GM18873 (cell line): ENCODE measurements around the gene HELLS.
"Not testable (repeated sequence)": the region's sequence is repeated elsewhere in the genome, so short reads cannot be mapped to it uniquely, and the experiment has no call there.

Experiments
- ATAC-seq: cut with Tn5 transposase; IDR thresholded peaks from one replicate; pipeline ENCODE4 v1.9.1; 2021; ENCODE audit warnings: mild to moderate bottlenecking, moderate library complexity, moderate number of reproducible peaks; ENCODE audit not compliant: unreplicated experiment, low FRiP score

HELLS gene

GRCh38 chr10:94602729-94603515 is 57.3 kb downstream of the HELLS start:
- no peak for ATAC-seq

DNA sequence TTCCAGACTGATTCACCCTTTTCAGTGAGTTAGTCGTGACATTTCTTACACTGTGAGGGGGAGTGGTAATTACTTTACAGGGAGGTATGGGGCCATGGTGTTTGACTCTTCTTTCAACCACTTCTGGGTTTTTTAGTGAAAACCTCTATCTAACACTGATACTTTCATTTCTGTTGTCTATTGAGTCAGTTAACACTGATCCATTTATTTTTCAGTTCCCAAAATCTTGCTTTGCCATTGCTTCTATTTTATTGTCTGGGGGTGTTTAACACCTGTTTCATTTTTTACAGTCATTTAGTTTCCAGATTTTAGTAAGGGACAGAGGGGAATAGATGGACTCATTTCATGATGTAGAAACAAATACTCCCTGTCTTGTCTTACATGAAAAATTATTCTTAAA is 61.5 kb downstream of the HELLS start:
- ATAC-seq = peak; percentile 73

DNA sequence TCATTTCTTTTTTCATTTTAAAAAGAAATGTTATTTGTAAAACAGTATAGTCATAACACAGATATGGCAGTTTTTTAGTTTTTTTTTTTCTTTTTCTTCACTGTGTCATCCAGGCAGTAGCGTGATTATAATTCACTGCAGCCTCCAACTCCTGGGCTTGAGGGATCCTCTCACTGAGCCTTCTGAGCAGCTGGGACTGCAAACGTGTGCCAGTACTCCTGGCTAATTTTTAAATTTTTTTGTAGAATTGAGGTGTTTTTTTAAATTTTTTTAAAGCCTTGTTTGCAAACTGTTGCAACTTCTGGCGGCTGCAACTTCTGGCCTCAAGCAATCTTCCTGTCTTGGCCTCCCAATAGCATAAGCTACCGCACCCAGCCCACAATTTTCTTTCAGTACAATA is 63.0 kb downstream of the HELLS start:
- no peak for ATAC-seq

DNA sequence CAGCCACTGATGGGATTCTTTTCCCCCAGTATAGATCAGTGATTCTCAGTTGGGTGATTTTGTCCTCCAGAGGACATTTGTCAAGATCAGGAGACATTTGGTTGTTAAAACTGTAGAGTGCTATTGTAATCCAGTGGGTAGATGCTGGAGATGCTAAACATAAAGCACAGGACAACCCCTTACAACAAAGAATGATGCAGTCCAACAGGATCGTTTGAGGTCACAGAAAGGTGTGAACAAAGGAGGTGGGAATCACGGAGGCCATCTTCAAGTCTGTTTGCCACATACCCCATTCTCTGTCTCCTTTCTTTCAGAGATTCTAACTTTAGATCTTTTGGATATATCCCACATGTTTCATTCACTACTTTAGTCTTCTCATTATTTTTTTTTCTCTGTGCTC is 69.0 kb downstream of the HELLS start:
- ATAC-seq = no peak

DNA sequence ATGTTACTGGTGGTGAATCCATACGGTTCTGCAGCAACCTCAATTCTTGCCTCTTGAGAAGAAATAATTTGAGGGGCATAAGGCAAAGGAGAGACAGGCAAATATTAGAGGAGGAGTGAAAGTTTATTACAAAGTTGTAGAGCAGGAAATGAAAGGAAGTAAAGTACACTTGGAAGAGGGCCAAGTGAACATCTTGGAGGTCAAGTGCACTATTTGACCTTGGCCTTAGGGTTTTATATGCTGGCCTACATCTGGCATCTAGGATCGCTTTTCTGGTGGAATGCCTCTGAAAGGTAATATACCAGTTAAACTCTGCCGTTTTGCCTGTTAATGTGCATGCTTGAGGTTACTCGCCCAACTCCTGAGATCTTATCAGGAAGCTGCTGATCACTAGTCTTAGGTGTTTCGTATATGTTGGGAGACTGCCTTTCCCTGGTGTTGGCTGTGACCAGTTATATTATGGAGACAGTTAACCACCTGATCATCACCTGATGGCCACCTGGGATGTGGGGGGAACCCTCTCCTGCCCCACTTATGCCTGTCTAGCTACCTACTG is 71.9 kb downstream of the HELLS start:
- ATAC-seq = no peak

DNA sequence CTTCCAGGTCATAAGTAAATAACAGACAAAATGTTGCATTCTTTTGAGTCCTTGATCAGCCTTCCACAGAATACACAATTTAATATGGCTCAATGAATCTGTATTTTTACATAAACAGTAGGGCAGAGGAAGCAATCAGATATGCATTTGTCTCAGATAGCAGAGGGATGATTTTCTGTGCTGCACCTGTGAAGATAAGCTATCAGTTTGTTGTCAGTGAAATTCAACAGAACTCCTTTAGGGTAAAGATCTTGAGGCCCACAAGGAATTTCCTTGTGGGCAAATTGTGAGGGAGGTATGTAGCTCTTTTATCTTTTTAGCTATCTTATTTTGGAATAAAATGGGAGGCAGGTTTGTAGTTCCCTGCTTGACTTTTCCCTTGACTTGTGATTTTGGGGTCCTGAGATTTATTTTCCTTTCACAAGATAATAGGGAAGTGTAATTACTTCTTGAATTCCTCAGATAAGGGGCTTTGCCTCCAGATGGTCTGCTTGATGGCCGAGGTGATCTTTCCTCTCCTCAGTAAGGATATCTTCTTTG is 77.1 kb downstream of the HELLS start:
- ATAC-seq = no peak

DNA sequence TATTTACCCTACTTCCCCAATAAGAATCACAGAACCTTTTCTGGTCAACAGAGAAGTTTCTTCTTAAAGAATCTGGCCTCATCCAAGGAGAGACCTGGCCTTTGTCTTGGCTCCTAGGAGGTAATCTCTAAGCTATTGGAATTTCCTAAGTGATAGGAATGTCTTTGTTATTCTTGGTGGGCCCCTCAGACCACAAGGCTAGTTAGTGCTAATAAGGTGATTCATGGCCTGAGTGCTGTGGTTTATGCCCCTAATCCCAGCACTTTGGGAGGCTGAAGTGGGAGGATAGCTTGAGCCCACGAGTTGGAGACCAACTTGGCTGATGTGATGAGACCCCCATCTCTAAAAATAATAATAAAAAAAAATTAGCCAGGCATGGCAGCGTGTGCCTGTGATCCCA is 78.0 kb downstream of the HELLS start:
- no peak for ATAC-seq

DNA sequence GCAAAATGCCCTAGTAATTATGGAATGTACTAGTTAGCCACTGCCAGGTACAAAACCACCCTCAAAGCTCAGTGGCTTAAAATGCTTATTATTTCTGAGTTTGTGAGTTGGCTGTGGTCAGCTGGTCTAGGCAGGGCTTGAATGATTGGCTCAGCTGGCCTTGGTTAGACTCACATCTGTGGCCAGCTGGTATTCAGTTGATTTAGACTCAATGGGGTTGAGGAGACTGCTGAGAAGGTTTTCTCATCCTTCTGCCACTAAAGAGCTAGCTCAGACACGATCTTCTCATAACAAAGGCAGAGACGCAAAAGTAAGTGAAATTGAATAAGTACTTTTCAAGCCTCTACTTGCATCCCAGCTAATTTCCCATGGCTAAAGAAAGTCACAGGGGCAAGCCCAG is 80.9 kb downstream of the HELLS start:
- ATAC-seq = no peak

DNA sequence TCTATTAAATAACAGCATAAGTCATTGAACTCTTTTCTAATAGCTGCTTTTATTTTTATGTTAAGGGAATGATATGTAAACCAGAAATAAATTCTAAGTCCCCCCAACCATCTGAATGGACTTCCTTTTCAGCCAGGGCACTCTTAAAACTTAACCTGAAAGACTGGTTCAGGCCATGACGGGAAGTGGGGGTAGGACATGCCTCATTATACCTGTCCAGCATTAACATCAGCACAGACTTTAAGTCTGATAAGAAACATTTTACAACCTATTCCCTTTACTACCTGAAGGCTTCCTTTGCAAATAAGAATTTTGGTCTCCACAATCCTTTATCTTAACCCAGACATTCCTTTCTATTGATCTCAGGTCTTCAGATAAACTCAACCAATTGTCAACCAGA is 81.9 kb downstream of the HELLS start:
- ATAC-seq = no peak

GRCh38 chr10:94630017-94630688 is 84.6 kb downstream of the HELLS start:
- no peak for ATAC-seq

DNA sequence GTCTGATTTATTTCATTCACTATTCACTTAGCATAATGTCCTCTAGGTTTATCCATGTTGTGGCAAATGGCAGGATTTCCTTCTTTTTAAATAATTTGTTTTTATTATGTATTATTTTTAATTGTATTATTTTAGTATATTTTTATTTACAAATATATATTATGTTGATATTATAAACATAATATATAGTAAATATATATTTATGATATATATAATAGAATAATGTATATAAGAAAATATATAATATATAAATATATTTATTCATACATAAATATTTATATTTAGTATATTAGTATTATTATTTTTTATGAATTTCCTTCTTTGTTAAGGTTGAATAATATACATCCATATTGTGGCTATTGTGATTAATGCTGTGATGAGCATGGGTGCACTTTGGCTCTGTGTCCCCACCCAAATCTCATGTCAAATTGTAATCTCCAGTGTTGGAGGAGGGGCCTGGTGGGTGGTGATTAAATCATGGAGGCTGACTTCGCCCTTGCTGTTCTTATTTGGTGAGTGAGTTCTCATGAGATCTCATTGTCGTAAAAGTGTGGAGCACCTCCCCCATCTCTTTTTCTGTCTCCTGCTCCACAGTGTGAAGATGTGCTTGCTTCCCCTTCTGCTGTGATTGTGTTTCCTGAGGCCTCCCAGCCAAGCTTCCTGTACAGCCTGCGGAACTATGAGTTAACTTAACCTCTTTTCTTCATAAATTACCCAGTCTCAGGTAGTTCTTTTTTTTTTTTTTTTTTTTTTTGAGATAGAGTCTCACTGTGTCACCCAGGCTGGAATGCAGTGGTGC is 85.7 kb downstream of the HELLS start:
- no peak for ATAC-seq

- no peak for ATAC-seq
Measured at GRCh38 chr10:94632954-94633353, 87.4 kb downstream of the HELLS start.

DNA sequence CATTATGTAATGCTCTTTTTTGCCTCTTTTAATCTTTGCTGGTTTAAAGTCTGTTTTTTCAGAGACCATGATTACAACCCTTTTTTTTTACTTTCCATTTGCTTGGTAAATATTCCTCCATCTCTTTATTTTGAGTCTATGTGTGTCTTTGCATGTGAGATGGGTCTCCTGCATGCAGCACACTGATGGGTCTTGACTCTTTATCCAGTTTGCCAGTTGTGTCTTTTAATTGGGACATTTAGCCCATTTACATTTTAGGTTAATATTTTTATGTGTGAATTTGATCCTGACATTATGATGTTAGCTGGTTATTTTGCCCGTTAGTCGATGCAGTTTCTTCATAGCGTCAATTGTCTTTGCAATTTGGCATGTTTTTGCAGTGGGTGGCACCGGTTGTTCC is 92.5 kb downstream of the HELLS start:
- not testable (repeated sequence) for ATAC-seq

- ATAC-seq = no peak
Measured at GRCh38 chr10:94639902-94640301, 94.3 kb downstream of the HELLS start.

- no peak for ATAC-seq
Measured at GRCh38 chr10:94640562-94640961, 95.0 kb downstream of the HELLS start.

GRCh38 chr10:94641480-94641879 is 95.9 kb downstream of the HELLS start:
- ATAC-seq = no peak

DNA sequence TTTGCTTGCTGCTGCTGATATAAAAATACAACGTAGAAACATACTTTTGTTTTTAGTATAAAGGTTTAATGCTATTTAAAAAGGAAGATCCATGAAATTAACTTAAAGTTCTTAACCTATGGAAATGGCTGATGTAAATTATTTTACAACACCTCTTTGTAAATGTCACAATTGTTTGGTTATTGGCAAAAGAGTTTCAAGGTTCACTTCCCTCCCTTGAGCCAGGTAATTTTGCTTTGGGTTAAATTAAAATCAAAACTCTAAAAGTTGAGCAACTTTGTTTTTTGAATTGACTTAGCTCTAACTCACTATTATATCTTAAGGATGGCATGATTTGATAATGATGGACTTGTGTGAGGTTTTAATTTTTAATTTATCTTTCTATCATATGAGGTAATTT is 98.8 kb downstream of the HELLS start:
- ATAC-seq = no peak

DNA sequence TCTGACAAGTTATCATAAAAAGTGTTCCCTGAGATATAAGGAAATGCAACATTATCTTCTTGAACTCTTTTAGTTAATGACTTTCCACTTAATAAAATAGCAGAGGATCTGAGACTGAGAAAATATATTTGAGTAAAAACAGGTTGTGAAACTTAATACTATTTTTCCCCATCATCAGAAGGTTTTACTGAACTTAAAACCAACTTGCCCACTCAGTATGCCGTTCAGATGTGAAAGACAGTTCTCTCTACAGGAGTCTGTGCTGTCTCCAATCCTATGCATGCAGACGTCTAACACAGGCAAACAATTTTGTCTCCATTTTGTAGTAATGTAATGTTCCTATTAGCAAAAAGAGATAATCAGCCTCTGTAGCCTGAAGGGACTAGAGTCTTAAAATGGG is 99.7 kb downstream of the HELLS start:
- no peak for ATAC-seq
